Neural crest cell (in vitro differentiated cells): ENCODE measurements around the gene FBLN1. TPM values are rescaled to one million over a fixed set of nuclear protein-coding genes. Genes with fewer than 3 reads are reported as not detected.
A peak's percentile ranks its signal among the peaks of the same experiment; 100 is the strongest.
"Not testable (repeated sequence)": the region's sequence is repeated elsewhere in the genome, so short reads cannot be mapped to it uniquely, and the experiment has no call there.

Experiments used
- DNase-seq: peaks from one replicate; pipeline ENCODE4 v3.0.0; 2021; ENCODE audit warnings: low read depth, mixed read lengths, low spot score
- H3K27ac Mint-ChIP-seq: one replicate; pipeline ENCODE4 v1.8.0; 2021; ENCODE audit warnings: mild to moderate bottlenecking, mixed read lengths; ENCODE audit not compliant: unreplicated experiment
- H3K27me3 Mint-ChIP-seq: 2 replicates; pipeline ENCODE4 v1.8.0; 2021; ENCODE audit warnings: low read depth, mild to moderate bottlenecking, mixed read lengths
- H3K36me3 Mint-ChIP-seq: 2 replicates; pipeline ENCODE4 v1.8.0; 2021; ENCODE audit warnings: low read depth, mild to moderate bottlenecking, mixed read lengths
- H3K4me1 Mint-ChIP-seq: 2 replicates; pipeline ENCODE4 v1.8.0; 2021; ENCODE audit warnings: mixed read lengths
- H3K4me3 Mint-ChIP-seq: one replicate; pipeline ENCODE4 v1.8.0; 2021; ENCODE audit warnings: mild to moderate bottlenecking, mixed read lengths
- H3K9me3 Mint-ChIP-seq: 2 replicates; pipeline ENCODE4 v1.8.0; 2021; ENCODE audit warnings: mixed read lengths
- CTCF ChIP-seq: fragments of 200-600 bp; sonication (generic); conservative IDR thresholded peaks from 2 replicates; pipeline ENCODE4 v1.5.0; 2021; ENCODE audit warnings: antibody characterized with exemption, mild to moderate bottlenecking
- total RNA-seq: library from RNA; stranded (reverse); gene quantifications from 2 replicates; pipeline ENCODE4 v1.2.1, GENCODE V29; 2021

Gene FBLN1
- total RNA-seq, 1 donor from 2014 or later: 163 TPM

- no peak overlapping the region for H3K27ac Mint-ChIP-seq
- TF ChIP-seq CTCF: no peak
- H3K4me1 Mint-ChIP-seq: peaks cover 13% of the 10 kb centered on the region
- no peaks in the 10 kb centered on the region for H3K9me3 Mint-ChIP-seq
- H3K4me3 Mint-ChIP-seq: no peak overlapping the region
- H3K27me3 Mint-ChIP-seq: no peaks in the 10 kb centered on the region
- no peak for DNase-seq
- H3K36me3 Mint-ChIP-seq: no peaks in the 10 kb centered on the region
Measured at GRCh38 chr22:45585946-45586540, 83.4 kb downstream of the FBLN1 start.

- no peaks in the 10 kb centered on the region for H3K36me3 Mint-ChIP-seq
Measured at GRCh38 chr22:45586651-45587405, 84.1 kb downstream of the FBLN1 start.

GRCh38 chr22:45587638-45588505 lies 85.2 kb downstream of the FBLN1 start:
- no peaks in the 10 kb centered on the region for H3K9me3 Mint-ChIP-seq
- no peaks in the 10 kb centered on the region for H3K36me3 Mint-ChIP-seq
- no peaks in the 10 kb centered on the region for H3K27me3 Mint-ChIP-seq
- no peak for DNase-seq
- H3K4me3 Mint-ChIP-seq: no peak overlapping the region
- H3K27ac Mint-ChIP-seq: peak overlapping the region; percentile 2
- TF ChIP-seq CTCF: no peak
- peaks cover 13% of the 10 kb centered on the region for H3K4me1 Mint-ChIP-seq

More at GRCh38 chr22:45586651-45587405, 84.1 kb downstream of the FBLN1 start:
- Mint-ChIP-seq H3K27ac (no peak overlapping the region), H3K27me3 (no peaks in the 10 kb centered on the region), H3K4me3 (no peak overlapping the region), H3K4me1 (peaks cover 13% of the 10 kb centered on the region), H3K9me3 (no peaks in the 10 kb centered on the region)
- DNase-seq: no peak
- no peak for TF ChIP-seq CTCF

- DNase-seq: no peak
- no peak overlapping the region for H3K27ac Mint-ChIP-seq
- no peaks in the 10 kb centered on the region for H3K36me3 Mint-ChIP-seq
- no peaks in the 10 kb centered on the region for H3K9me3 Mint-ChIP-seq
- TF ChIP-seq CTCF: no peak
- H3K4me3 Mint-ChIP-seq: no peak overlapping the region
- peaks cover 13% of the 10 kb centered on the region for H3K4me1 Mint-ChIP-seq
- H3K27me3 Mint-ChIP-seq: no peaks in the 10 kb centered on the region
Measured at GRCh38 chr22:45589556-45589955, 86.9 kb downstream of the FBLN1 start.

- H3K9me3 Mint-ChIP-seq: no peaks in the 10 kb centered on the region
- H3K4me1 Mint-ChIP-seq: peaks cover 13% of the 10 kb centered on the region
- no peak for DNase-seq
- no peak for TF ChIP-seq CTCF
- H3K36me3 Mint-ChIP-seq: peaks cover 3% of the 10 kb centered on the region
- no peaks in the 10 kb centered on the region for H3K27me3 Mint-ChIP-seq
- H3K27ac Mint-ChIP-seq: no peak overlapping the region
- H3K4me3 Mint-ChIP-seq: no peak overlapping the region
Measured at GRCh38 chr22:45590262-45590661, 87.6 kb downstream of the FBLN1 start.

GRCh38 chr22:45591633-45592213 lies 89.0 kb downstream of the FBLN1 start:
- H3K4me3 Mint-ChIP-seq, DNase-seq, H3K9me3 Mint-ChIP-seq, H3K36me3 Mint-ChIP-seq, H3K27me3 Mint-ChIP-seq, H3K27ac Mint-ChIP-seq: not testable (repeated sequence)
- H3K4me1 Mint-ChIP-seq: peaks cover 13% of the 10 kb centered on the region
